SK-N-SH treated with all-trans-retinoic acid at 6 μM for 48 hours (cell line): ENCODE measurements around the gene TRMT13.

Experiments used
- ATAC-seq: fragments of 200-7000 bp; cut with Tn5 transposase; 3 replicates; pipeline ENCODE4 v1.9.1; 2020; ENCODE audit warnings: mild to moderate bottlenecking, moderate library complexity
- ARNTL ChIP-seq: fragments of 450-650 bp; formaldehyde crosslinking; IDR thresholded peaks from 2 replicates; pipeline ENCODE4 v1.5.0; 2020; ENCODE audit warnings: low read depth, mild to moderate bottlenecking, moderate library complexity, borderline replicate concordance
- BACH2 ChIP-seq: fragments of 250-450 bp; sonication (Bioruptor Pico); IDR thresholded peaks from 2 replicates; pipeline ENCODE4 v1.9.0; 2021; ENCODE audit warnings: mild to moderate bottlenecking, borderline replicate concordance
- CREB5 ChIP-seq: fragments of 250-450 bp; sonication (Bioruptor Pico); IDR thresholded peaks from 2 replicates; pipeline ENCODE4 v1.5.1; 2020; ENCODE audit warnings: low read depth, mild to moderate bottlenecking, moderate library complexity
- CSDC2 ChIP-seq: fragments of 250-450 bp; sonication (Bioruptor Pico); IDR thresholded peaks from 2 replicates; pipeline ENCODE4 v1.5.0; 2020; ENCODE audit warnings: mild to moderate bottlenecking, moderate library complexity
- CSRNP3 ChIP-seq: fragments of 250-450 bp; sonication (Bioruptor Pico); IDR thresholded peaks from 2 replicates; pipeline ENCODE4 v1.5.1; 2021; ENCODE audit warnings: mild to moderate bottlenecking, moderate library complexity
- ESRRG ChIP-seq: fragments of 250-450 bp; sonication (Bioruptor Pico); IDR thresholded peaks from 2 replicates; pipeline ENCODE4 v1.6.1; 2021; ENCODE audit warnings: mild to moderate bottlenecking
- GLIS3 ChIP-seq: fragments of 250-450 bp; sonication (Bioruptor Pico); IDR thresholded peaks from 2 replicates; pipeline ENCODE4 v1.5.0; 2020; ENCODE audit warnings: mild to moderate bottlenecking, moderate library complexity
- ISL1 ChIP-seq: fragments of 250-450 bp; sonication (Bioruptor Pico); IDR thresholded peaks from 2 replicates; pipeline ENCODE4 v2.1.2; 2022; ENCODE audit warnings: mild to moderate bottlenecking, moderate library complexity
- OSR1 ChIP-seq: fragments of 250-450 bp; sonication (Bioruptor Pico); IDR thresholded peaks from 2 replicates; pipeline ENCODE4 v1.8.0; 2022; ENCODE audit warnings: moderate library complexity, mild to moderate bottlenecking, inconsistent platforms
- PATZ1 ChIP-seq: fragments of 250-450 bp; sonication (Bioruptor Pico); IDR thresholded peaks from 2 replicates; pipeline ENCODE4 v1.8.0; 2020; ENCODE audit warnings: mild to moderate bottlenecking, moderate library complexity, borderline replicate concordance
- POU6F1 ChIP-seq: fragments of 250-450 bp; sonication (Bioruptor Pico); IDR thresholded peaks from 2 replicates; pipeline ENCODE4 v1.8.0; 2021; ENCODE audit warnings: low read depth, mild to moderate bottlenecking, moderate library complexity, borderline replicate concordance
- PPARA ChIP-seq: fragments of 250-450 bp; sonication (Bioruptor Pico); IDR thresholded peaks from 2 replicates; pipeline ENCODE4 v1.5.0; 2020; ENCODE audit warnings: mild to moderate bottlenecking, borderline replicate concordance
- RARB ChIP-seq: fragments of 250-450 bp; sonication (Bioruptor Pico); IDR thresholded peaks from 2 replicates; pipeline ENCODE4 v1.8.0; 2021; ENCODE audit warnings: mild to moderate bottlenecking, moderate library complexity
- TCF4 ChIP-seq: fragments of 250-450 bp; sonication (Bioruptor Pico); IDR thresholded peaks from 2 replicates; pipeline ENCODE4 v1.8.0; 2021; ENCODE audit warnings: mild to moderate bottlenecking, moderate library complexity, borderline replicate concordance
- TOX ChIP-seq: fragments of 250-450 bp; sonication (Bioruptor Pico); IDR thresholded peaks from 2 replicates; pipeline ENCODE4 v1.8.0; 2021; ENCODE audit warnings: mild to moderate bottlenecking, moderate library complexity, borderline replicate concordance
- TSHZ2 ChIP-seq: fragments of 250-450 bp; sonication (Bioruptor Pico); IDR thresholded peaks from 2 replicates; pipeline ENCODE4 v1.5.0; 2020; ENCODE audit warnings: mild to moderate bottlenecking, moderate library complexity
- ZC3H10 ChIP-seq: fragments of 250-450 bp; sonication (Bioruptor Pico); IDR thresholded peaks from 2 replicates; pipeline ENCODE4 v1.5.1; 2021; ENCODE audit warnings: mild to moderate bottlenecking, moderate library complexity
- ZFP3 ChIP-seq: fragments of 250-450 bp; sonication (Bioruptor Pico); IDR thresholded peaks from 2 replicates; pipeline ENCODE4 v1.5.0; 2020; ENCODE audit warnings: mild to moderate bottlenecking, moderate library complexity
- ZFP30 ChIP-seq: fragments of 450-650 bp; formaldehyde crosslinking; IDR thresholded peaks from 2 replicates; pipeline ENCODE4 v1.5.0; 2022; ENCODE audit warnings: mild to moderate bottlenecking, moderate library complexity
- ZNF565 ChIP-seq: fragments of 450-650 bp; formaldehyde crosslinking; conservative IDR thresholded peaks from 2 replicates; pipeline ENCODE4 v1.5.0; 2020; ENCODE audit warnings: low read depth, mild to moderate bottlenecking, moderate library complexity
- ZNF8 ChIP-seq: fragments of 450-650 bp; formaldehyde crosslinking; IDR thresholded peaks from 2 replicates; pipeline ENCODE4 v1.5.0; 2020; ENCODE audit warnings: mild to moderate bottlenecking, moderate library complexity

Gene TRMT13

GRCh38 chr1:100089082-100089481 is 43.9 kb upstream of the TRMT13 start (continued):
- TF ChIP-seq PATZ1 (no peak), TOX (CRISPR knock-in tag) (no peak), ZFP3 (CRISPR knock-in tag) (no peak), CSDC2 (CRISPR knock-in tag) (no peak)

GRCh38 chr1:100090471-100090870 is 42.5 kb upstream of the TRMT13 start:
- no peak for ATAC-seq
- TF ChIP-seq ISL1 (no peak), GLIS3 (no peak), CSDC2 (CRISPR knock-in tag) (no peak), RARB (CRISPR knock-in tag) (no peak)

- no peak for ATAC-seq
- TF ChIP-seq ZFP3 (CRISPR knock-in tag) (no peak), ESRRG (CRISPR knock-in tag) (no peak), CSRNP3 (CRISPR knock-in tag) (no peak), ZNF565 (no peak), GLIS3 (no peak), ZNF8 (no peak), ZC3H10 (CRISPR knock-in tag) (no peak), TSHZ2 (no peak)
These were observed 32.8 kb upstream of the TRMT13 start for GRCh38 chr1:100100202-100100601.

GRCh38 chr1:100101564-100101963 is 31.4 kb upstream of the TRMT13 start:
- TF ChIP-seq CREB5 (CRISPR knock-in tag) (no peak), POU6F1 (no peak), ZFP3 (CRISPR knock-in tag) (no peak), ZC3H10 (CRISPR knock-in tag) (no peak), PPARA (CRISPR knock-in tag) (no peak), TSHZ2 (no peak), ZFP30 (CRISPR knock-in tag) (no peak), ISL1 (no peak), TOX (CRISPR knock-in tag) (no peak), ZNF8 (no peak), BACH2 (CRISPR knock-in tag) (no peak), TCF4 (CRISPR knock-in tag) (no peak), OSR1 (CRISPR knock-in tag) (no peak), ZNF565 (no peak), ARNTL (no peak), ESRRG (CRISPR knock-in tag) (no peak)
- no peak for ATAC-seq
